MM.1S (cell line): ENCODE data around the gene ADGRG2.

Experiments used
- DNase-seq: peaks from one replicate; pipeline ENCODE4 v3.0.0-alpha.2; 2015
- H2AFZ ChIP-seq: fragments of 300-600 bp; sonication (generic); 2 replicates; pipeline ENCODE4 v1.6.0; 2016; ENCODE audit warnings: antibody characterized with exemption, low read length
- H3F3A ChIP-seq: fragments of 300-600 bp; sonication (generic); 2 replicates; pipeline ENCODE4 v1.6.1; 2016; ENCODE audit warnings: mild to moderate bottlenecking, antibody characterized with exemption, low read length, moderate library complexity, mixed read lengths; ENCODE audit not compliant: insufficient read depth
- H3K27ac ChIP-seq: fragments of 300-600 bp; sonication (generic); 2 replicates; pipeline ENCODE4 v1.5.1; 2016; ENCODE audit warnings: mild to moderate bottlenecking, low read length
- H3K27me3 ChIP-seq: fragments of 300-600 bp; sonication (generic); replicated peaks from 2 replicates; pipeline ENCODE4 v1.6.0; 2016; ENCODE audit warnings: low read length; ENCODE audit not compliant: insufficient read depth
- H3K36me3 ChIP-seq: fragments of 300-600 bp; sonication (generic); replicated peaks from 2 replicates; pipeline ENCODE4 v1.6.1; 2016; ENCODE audit warnings: mild to moderate bottlenecking, low read length, mixed read lengths; ENCODE audit not compliant: insufficient read depth
- H3K4me1 ChIP-seq: fragments of 300-600 bp; sonication (generic); 2 replicates; pipeline ENCODE4 v1.6.1; 2016; ENCODE audit warnings: low read length, mixed read lengths
- H3K4me2 ChIP-seq: fragments of 300-600 bp; sonication (generic); 2 replicates; pipeline ENCODE4 v1.6.0; 2016; ENCODE audit warnings: low read depth, low read length
- H3K4me3 ChIP-seq: fragments of 300-600 bp; sonication (generic); 2 replicates; pipeline ENCODE4 v1.5.1; 2016; ENCODE audit warnings: low read length, mixed read lengths
- H3K79me2 ChIP-seq: fragments of 300-600 bp; sonication (generic); 2 replicates; pipeline ENCODE4 v1.6.1; 2016; ENCODE audit warnings: mixed run types, low read length, mixed read lengths
- H3K9ac ChIP-seq: fragments of 300-600 bp; sonication (generic); 2 replicates; pipeline ENCODE4 v1.6.1; 2016; ENCODE audit warnings: low read length, mixed read lengths
- H3K9me2 ChIP-seq: fragments of 300-600 bp; sonication (generic); replicated peaks from 2 replicates; pipeline ENCODE4 v1.6.1; 2016; ENCODE audit warnings: mild to moderate bottlenecking, low read length, mixed read lengths; ENCODE audit not compliant: insufficient read depth
- H3K9me3 ChIP-seq: fragments of 300-600 bp; sonication (generic); replicated peaks from 2 replicates; pipeline ENCODE4 v1.6.1; 2016; ENCODE audit warnings: mild to moderate bottlenecking, low read length, mixed read lengths; ENCODE audit not compliant: insufficient read depth
- H4K20me1 ChIP-seq: fragments of 300-600 bp; sonication (generic); 2 replicates; pipeline ENCODE4 v1.6.1; 2016; ENCODE audit warnings: mild to moderate bottlenecking, low read length, moderate library complexity, mixed read lengths; ENCODE audit not compliant: insufficient read depth
- EZH2 ChIP-seq: fragments of 300-600 bp; sonication (generic); optimal IDR thresholded peaks from 2 replicates; pipeline ENCODE3; 2017; ENCODE audit warnings: low read depth, mild to moderate bottlenecking, antibody characterized with exemption, low read length, mixed read lengths
- EZH2phosphoT487 ChIP-seq: fragments of 300-600 bp; sonication (generic); IDR thresholded peaks from 2 replicates; pipeline ENCODE4 v1.6.1; 2018; ENCODE audit warnings: antibody characterized with exemption, low read length
- TF ChIP-seq, protein P1 (sequence below): fragments of 300-600 bp; sonication (generic); IDR thresholded peaks from 2 replicates; pipeline ENCODE4 v1.5.1; 2016; ENCODE audit warnings: antibody characterized with exemption, low read length, mixed read lengths

ADGRG2 gene

DNA sequence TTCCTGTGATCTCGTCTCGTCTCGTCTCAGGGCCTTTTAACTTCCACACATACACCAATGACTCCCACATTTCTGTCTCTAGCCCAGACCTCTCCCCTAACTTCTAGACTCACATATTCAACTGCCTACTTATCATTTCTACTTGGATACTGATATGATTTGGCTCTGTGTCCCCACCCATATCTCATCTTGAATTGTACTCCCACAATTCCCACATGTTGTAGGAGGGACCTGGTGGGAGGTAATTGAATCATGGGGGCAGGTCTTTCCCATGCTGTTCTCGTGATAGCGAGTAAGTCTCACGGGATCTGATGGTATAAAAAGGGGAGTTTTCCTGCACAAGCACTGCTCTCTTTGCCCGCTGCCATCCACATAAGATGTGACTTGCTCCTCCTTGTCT is 147.3 kb downstream of the ADGRG2 start:
- H3K79me2 ChIP-seq = no peaks in the 10 kb centered on the region

DNA sequence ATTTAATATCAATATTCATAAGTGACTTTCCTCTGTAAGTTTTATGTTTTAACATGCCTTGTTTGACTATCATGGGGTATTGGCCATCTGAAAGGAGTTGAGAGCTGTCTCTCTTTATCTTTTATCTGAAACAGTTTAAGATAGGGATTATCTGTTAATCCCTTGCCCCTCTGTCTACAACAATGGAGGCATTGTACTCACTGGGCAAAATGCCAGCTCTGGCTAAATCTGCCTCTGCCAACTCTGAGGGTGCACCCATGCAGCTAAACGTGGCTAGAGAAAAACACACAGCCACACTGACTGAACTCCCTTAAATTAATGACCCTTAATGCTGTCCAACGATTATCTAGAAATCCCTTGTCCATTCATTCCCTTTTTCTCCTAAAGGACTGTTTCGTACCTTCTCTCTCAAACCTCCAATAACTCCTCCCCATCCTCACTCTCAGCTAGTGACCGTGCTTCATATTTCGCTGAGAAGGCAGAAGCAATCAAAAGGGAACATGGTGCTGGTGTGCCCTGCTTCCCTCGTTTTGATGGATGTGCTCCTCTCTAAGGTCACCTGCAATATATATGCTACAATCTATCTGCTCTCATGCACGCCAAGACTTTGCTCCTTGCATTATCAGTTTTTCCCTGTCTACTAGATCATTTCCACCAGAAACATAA is 148.6 kb downstream of the ADGRG2 start:
- DNase-seq = no peak
- TF ChIP-seq EZH2phosphoT487 (no peak), EZH2 (no peak)
- TF ChIP-seq, protein P1, sequence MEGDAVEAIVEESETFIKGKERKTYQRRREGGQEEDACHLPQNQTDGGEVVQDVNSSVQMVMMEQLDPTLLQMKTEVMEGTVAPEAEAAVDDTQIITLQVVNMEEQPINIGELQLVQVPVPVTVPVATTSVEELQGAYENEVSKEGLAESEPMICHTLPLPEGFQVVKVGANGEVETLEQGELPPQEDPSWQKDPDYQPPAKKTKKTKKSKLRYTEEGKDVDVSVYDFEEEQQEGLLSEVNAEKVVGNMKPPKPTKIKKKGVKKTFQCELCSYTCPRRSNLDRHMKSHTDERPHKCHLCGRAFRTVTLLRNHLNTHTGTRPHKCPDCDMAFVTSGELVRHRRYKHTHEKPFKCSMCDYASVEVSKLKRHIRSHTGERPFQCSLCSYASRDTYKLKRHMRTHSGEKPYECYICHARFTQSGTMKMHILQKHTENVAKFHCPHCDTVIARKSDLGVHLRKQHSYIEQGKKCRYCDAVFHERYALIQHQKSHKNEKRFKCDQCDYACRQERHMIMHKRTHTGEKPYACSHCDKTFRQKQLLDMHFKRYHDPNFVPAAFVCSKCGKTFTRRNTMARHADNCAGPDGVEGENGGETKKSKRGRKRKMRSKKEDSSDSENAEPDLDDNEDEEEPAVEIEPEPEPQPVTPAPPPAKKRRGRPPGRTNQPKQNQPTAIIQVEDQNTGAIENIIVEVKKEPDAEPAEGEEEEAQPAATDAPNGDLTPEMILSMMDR = no peak
- no peaks in the 10 kb centered on the region for H3K9me3 ChIP-seq

More for the DNA sequence above, 147.3 kb downstream of the ADGRG2 start:
- Histone ChIP-seq H3K9me3 (no peaks in the 10 kb centered on the region), H4K20me1 (no peaks in the 10 kb centered on the region), H3K9me2 (no peaks in the 10 kb centered on the region), H3K4me3 (no peak overlapping the region), H3K27ac (no peak overlapping the region), H3K9ac (no peak overlapping the region), H3K36me3 (no peaks in the 10 kb centered on the region), H3K27me3 (no peaks in the 10 kb centered on the region), H2AFZ (no peak overlapping the region), H3K4me1 (no peaks in the 10 kb centered on the region), H3F3A (no peaks in the 10 kb centered on the region), H3K4me2 (no peak overlapping the region)
- TF ChIP-seq EZH2 = no peak
- no peak for TF ChIP-seq EZH2phosphoT487
- no peak for DNase-seq

GRCh38 chrX:18971506-18971905 is 150.8 kb downstream of the ADGRG2 start:
- no peak overlapping the region for H2AFZ ChIP-seq
- H3K4me1 ChIP-seq = no peaks in the 10 kb centered on the region
- H3K4me2 ChIP-seq = no peak overlapping the region
- no peak overlapping the region for H3K9ac ChIP-seq
- H3K9me2 ChIP-seq = no peaks in the 10 kb centered on the region
- H3F3A ChIP-seq = no peaks in the 10 kb centered on the region
- H3K36me3 ChIP-seq = no peaks in the 10 kb centered on the region
- H3K4me3 ChIP-seq = no peak overlapping the region
- no peaks in the 10 kb centered on the region for H4K20me1 ChIP-seq
- no peaks in the 10 kb centered on the region for H3K27me3 ChIP-seq
- TF ChIP-seq EZH2 = no peak
- TF ChIP-seq, protein P1 = no peak
- TF ChIP-seq EZH2phosphoT487 = no peak
- no peak for DNase-seq
- H3K79me2 ChIP-seq = no peaks in the 10 kb centered on the region
- no peaks in the 10 kb centered on the region for H3K9me3 ChIP-seq
- no peak overlapping the region for H3K27ac ChIP-seq

More for the DNA sequence above, 148.6 kb downstream of the ADGRG2 start:
- Histone ChIP-seq H3K4me1 (no peaks in the 10 kb centered on the region), H3K79me2 (no peaks in the 10 kb centered on the region), H3K36me3 (no peaks in the 10 kb centered on the region), H3K4me2 (no peak overlapping the region), H3K9me2 (no peaks in the 10 kb centered on the region), H3K4me3 (no peak overlapping the region), H4K20me1 (no peaks in the 10 kb centered on the region), H3K27ac (no peak overlapping the region), H3K9ac (no peak overlapping the region), H2AFZ (no peak overlapping the region), H3K27me3 (no peaks in the 10 kb centered on the region), H3F3A (no peaks in the 10 kb centered on the region)

- Histone ChIP-seq H3K4me3 (no peak overlapping the region), H3K27ac (no peak overlapping the region), H3K9me3 (no peaks in the 10 kb centered on the region), H3K27me3 (no peaks in the 10 kb centered on the region), H3K36me3 (no peaks in the 10 kb centered on the region), H3K9me2 (no peaks in the 10 kb centered on the region), H3K4me2 (no peak overlapping the region), H3K4me1 (no peaks in the 10 kb centered on the region), H3K9ac (no peak overlapping the region), H3F3A (no peaks in the 10 kb centered on the region), H2AFZ (no peak overlapping the region), H4K20me1 (no peaks in the 10 kb centered on the region), H3K79me2 (no peaks in the 10 kb centered on the region)
- DNase-seq = no peak
- TF ChIP-seq, protein P1 = no peak
- no peak for TF ChIP-seq EZH2
- no peak for TF ChIP-seq EZH2phosphoT487
These were observed 151.8 kb downstream of the ADGRG2 start for GRCh38 chrX:18970465-18970864.
